AG04449 (cell line): ENCODE results near the gene CEND1.

Source experiments
- CTCF ChIA-PET: fragments of 350-600 bp; formaldehyde crosslinking; extraction: SDS; loops from one replicate; lab custom pipeline; 2021; ENCODE audit warnings: antibody characterized with exemption; lab: Yijun Ruan, JAX
- POLR2A ChIA-PET: fragments of 400-600, 350-600 bp; formaldehyde crosslinking; extraction: SDS; loops from one replicate; lab custom pipeline; 2020; ENCODE audit warnings: antibody characterized with exemption, inconsistent platforms; lab: Yijun Ruan, JAX
- DNase-seq: peaks from one replicate; pipeline ENCODE4 v3.0.0-alpha.2; 2010; ENCODE audit warnings: low read depth, low spot score
- H3K4me3 ChIP-seq: 2 replicates; pipeline ENCODE4 v1.5.1; 2011; ENCODE audit warnings: low read depth, mild to moderate bottlenecking, control low read depth, low read length
- CTCF ChIP-seq: IDR thresholded peaks from one replicate; pipeline ENCODE4 v1.5.1; 2011; ENCODE audit warnings: mild to moderate bottlenecking, moderate library complexity, low read length, control low read depth, inconsistent platforms; ENCODE audit not compliant: insufficient read depth; ENCODE audit errors: missing control alignments

CEND1 gene

GRCh38 chr11:836700-837099 is 46.8 kb upstream of the CEND1 start:
- CTCF ChIA-PET: no interaction called here

GRCh38 chr11:836274-836673 is 46.4 kb upstream of the CEND1 start:
- CTCF ChIA-PET: no interaction called here
- no peak for DNase-seq
- H3K4me3 ChIP-seq: no peak overlapping the region
- no peak for TF ChIP-seq CTCF
- POLR2A ChIA-PET: interaction anchor here (1.2 to 8.7 kb wide), 2 partner anchors 9 to 17 kb away, joined by 6 to 109 read pairs; partner anchors contain the start of genes PNPLA2, POLR2L and TSPAN4

More at GRCh38 chr11:836700-837099, 46.8 kb upstream of the CEND1 start:
- TF ChIP-seq CTCF: no peak
- no peak for DNase-seq
- POLR2A ChIA-PET: interaction anchor here (1.2 kb wide), 1 partner anchor 18 kb away, joined by 6 read pairs; the partner anchor contains the start of gene PNPLA2
- no peak overlapping the region for H3K4me3 ChIP-seq

DNA sequence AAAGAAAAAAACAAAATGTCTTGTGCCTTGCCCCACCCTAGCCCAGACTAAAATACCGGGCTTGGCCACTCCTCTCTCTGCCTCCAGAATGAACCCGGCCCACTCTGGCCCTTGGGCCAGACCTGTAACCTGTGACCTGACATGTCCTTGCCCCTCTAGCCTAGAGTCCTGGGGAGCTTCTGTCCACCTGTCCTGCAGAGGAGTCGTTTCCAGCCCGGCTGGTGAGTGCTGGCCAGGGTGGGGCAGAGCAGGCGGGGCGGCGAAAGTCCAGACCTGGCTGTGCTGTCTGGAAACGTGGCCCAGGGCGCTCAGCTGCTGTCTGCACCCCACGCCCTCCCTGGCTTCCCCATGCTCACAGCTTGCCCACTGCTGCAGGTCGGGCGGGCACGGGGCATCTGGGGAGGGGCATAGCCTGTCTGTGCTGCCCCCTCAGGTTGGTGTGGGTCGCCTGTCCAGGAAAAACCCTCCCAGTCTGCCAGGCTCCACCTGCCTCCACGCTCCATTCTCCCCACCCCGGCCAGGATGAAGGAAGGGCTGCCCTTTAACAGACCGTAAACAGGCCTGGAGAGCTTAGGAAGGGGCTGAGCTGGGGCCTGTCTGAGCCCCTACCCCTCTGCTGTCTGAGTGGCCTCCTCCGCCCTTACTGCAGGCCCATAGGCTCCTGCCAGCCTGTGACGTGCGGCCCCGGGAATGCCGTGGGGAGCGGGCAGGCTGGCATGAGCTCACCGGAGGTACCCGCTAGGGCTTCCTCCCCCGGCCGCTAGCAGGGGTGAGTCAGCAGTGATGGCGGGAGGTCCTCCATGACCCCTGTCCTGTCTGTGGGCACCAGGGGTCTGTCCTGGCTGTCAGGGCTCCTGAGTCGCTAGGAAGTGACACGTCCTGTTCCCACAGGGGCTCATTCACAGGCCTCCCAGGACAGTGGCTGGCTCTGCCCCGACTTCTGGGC is 44.8 kb upstream of the CEND1 start:
- CTCF ChIA-PET: interaction anchor here (0.7 to 1.3 kb wide), 7 partner anchors 11 to 19 kb away, joined by 3 to 5 read pairs (median 4); partner anchors contain the start of gene PNPLA2

DNA sequence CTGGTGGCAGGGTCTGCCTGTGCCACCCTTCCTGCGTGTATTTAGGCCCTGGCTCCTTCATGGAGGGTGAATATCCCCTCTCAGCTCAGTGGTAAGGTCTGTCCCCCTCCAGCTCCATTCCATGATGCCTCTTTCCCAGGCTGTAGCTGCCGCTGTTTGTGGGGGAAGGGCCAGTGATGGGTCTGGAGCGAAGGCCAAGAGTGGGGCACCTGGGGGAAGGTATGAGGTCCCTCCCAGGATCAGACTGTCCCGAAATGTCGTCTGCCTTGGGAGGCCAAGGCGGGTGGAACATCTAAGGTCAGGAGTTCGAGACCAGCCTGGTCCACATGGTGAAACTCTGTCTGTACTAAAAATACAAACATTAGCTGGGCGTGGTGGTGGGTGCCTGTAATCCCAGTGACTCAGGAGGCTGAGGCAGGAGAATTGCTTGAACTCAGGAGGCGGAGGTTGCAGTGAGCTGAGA is 44.0 kb upstream of the CEND1 start:
- no peak for DNase-seq
- peak overlapping the region; percentile 76 for H3K4me3 ChIP-seq
- no peak for TF ChIP-seq CTCF
- ChIA-PET POLR2A (interaction anchor here (1.6 to 8.7 kb wide), 3 partner anchors 11 to 14 kb away, joined by 7 to 109 read pairs (median 96); partner anchors contain the start of genes PNPLA2, POLR2L and TSPAN4), CTCF (interaction anchor here (0.7 to 1.3 kb wide), 5 partner anchors 10 to 18 kb away, joined by 3 to 5 read pairs (median 4); partner anchors contain the start of gene PNPLA2)

More for the DNA sequence above, 44.8 kb upstream of the CEND1 start:
- H3K4me3 ChIP-seq: peak overlapping the region; percentile 76
- peak; percentile 55 for DNase-seq
- POLR2A ChIA-PET: interaction anchor here (0.8 to 8.7 kb wide), 5 partner anchors 10 to 25 kb away, joined by 3 to 109 read pairs (median 7); partner anchors contain the start of genes PNPLA2, POLR2L, RPLP2 and TSPAN4
- no peak for TF ChIP-seq CTCF

GRCh38 chr11:833114-833791 is 43.4 kb upstream of the CEND1 start:
- DNase-seq: no peak
- ChIA-PET POLR2A (interaction anchor here (7.5 to 8.7 kb wide), 2 partner anchors 12 to 14 kb away, joined by 96 to 109 read pairs; partner anchors contain the start of genes PNPLA2, POLR2L and TSPAN4), CTCF (interaction anchor here (1.0 to 1.3 kb wide), 2 partner anchors 9 to 14 kb away, joined by 4 to 5 read pairs; partner anchors contain the start of gene PNPLA2)
- H3K4me3 ChIP-seq: peak overlapping the region; percentile 76
- TF ChIP-seq CTCF: no peak
